ENCODE data around the gene NOD2.

The NOD2 gene

GRCh38 chr16:50692999-50693781 lies at the start of gene NOD2:
Gene NOD2 (plus strand): TSS chr16:50693606. CDS start chr16:50699496, 5,890 bp downstream.
- DNase-seq, result peak; percentile 34

DNA sequence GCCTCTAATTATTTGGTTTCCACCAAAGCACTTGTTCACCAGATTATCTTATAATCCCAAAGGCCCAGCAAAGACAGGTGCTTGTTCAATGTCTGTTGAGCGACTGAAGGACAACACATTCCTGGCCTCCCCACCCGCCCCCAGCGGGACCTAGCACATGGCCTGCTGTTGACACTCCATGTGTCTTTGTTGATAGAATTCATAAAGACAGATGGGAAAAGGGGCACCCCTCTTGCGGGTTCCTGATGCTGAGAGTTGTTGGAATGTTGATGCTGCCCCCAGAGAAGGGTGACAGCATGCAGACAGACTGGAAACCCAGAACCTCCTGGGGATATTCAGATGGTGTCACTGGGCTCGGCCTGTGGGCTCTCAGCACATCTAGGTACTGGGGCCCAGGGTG lies 49.2 kb upstream of the NOD2 start:
- no peak for DNase-seq

GRCh38 chr16:50644729-50645128 lies 48.7 kb upstream of the NOD2 start:
- peak; percentile 54 for DNase-seq

- no peak for DNase-seq
Observed at GRCh38 chr16:50645563-50646220, 47.7 kb upstream of the NOD2 start.

GRCh38 chr16:50646345-50646744 lies 47.1 kb upstream of the NOD2 start:
- DNase-seq, result no peak

DNA sequence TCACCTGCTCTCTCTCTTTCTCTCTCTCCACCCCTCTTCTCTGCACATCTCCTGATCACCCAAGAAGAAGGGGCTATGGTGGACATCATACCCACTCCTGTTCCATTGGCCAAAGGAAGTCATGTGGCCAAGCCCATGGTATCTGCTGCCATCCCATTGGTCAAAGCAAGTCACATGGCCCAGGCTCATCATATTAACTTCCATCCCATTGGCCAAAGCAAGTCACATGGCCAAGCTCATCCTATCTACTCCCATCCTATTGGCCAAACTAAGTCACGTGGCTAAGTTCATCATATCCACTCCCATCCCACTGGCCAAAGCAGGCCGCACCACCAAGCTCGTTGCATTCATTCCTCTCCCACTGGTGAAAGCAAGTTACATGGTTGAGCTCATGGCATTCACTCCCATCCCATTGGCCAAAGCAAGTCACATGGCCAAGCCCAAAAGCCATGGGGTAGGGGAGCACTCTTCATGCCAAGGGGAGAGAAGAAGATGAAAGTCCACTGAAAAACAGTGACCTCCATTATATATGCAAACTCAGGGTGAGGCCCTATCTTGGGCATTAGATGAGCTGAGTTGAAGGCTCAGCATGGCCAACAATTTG lies 41.5 kb upstream of the NOD2 start:
- no peak for DNase-seq

DNA sequence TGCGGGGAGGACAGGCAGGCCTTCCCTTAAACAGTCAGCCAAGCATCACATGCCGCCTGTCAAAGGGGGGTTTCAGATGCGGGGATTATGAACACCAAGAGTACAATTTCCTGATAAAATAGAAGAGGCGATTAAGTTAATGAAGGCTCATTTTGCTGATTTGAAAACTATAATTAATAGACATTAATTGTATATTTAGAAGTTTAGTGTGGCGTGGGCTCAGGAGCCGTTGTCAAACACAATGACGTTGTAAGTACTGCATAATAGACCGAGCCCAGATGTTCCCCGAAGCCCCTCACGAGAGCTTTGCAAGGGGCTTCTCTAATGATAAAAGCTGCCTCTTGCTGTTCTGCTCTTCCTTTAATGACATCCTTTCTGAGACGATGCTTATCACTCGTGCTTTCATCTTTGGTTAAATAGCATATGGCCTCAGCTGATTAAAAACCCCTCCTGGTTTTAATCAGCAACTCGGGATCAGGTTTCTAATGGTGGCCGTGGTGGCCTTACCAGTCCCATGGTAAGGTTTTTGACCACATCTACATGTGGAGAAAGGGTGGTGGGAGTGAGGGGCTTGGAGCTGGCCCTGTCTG lies 40.5 kb upstream of the NOD2 start:
- DNase-seq, result no peak

- no peak for DNase-seq
Observed at GRCh38 chr16:50653633-50654519, 39.5 kb upstream of the NOD2 start.

DNA sequence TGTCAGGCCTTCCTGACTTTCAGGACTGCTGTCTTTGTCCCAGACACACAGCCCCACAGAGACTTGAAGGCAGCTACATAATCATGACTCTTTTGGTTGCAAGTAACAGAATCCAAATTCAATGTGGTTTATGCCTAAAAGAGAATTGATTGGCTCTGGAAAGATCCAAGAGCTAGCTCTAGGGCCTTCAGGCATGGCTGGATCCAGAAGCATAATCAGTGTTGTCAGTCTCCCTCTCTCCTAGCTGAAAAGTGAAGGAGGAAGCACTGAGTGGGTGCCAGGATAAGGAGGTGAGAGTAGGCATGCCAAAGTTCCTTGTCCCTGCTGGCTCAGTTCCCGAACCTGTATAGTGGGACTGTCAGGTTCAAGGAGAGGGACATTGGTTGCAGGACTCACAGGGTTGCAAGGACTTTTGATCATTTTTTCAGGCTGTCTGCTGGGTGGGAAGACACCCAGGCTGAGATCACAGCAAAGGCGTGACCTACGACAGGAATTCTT lies 37.8 kb upstream of the NOD2 start:
- DNase-seq, result no peak

DNA sequence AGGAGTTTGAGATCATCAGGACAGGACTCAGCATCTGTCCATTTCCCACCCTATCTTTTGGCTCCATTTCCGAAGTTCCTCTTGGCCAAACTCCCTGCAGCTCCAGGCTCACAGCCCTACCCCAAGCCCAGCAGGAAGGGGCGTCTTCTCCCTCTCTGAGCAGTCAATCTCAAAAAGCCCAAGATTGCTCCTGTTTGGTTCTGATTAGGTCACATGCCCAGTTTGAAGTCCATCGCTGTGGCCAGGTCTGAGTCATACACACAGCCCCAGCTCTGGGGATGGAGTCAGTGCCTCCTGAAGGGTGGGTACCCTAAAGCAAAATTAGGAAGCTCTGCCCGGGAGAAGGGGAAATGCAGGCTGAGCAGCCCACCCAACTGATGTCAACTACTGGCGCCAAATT lies 36.2 kb upstream of the NOD2 start:
- DNase-seq, result no peak

DNA sequence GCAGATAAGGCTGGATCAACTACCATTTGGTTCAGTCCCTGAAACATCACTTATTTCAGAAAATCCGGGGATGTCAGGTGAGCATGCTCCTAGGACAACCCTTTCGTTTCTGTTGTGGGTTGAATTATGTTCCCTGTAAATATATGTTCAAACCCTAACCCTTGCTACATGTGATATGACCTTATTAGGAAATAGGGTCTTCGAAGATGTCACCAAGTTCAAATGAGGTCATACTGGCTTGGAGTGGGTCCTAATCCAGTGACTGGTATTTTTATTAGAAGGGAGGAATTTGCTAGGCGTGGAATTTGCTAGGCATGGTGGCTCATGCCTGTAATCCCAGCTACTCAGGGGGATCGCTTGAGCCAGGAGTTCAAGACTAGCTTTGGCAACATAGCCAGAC lies 33.6 kb upstream of the NOD2 start:
- no peak for DNase-seq

GRCh38 chr16:50662306-50662940 lies 31.0 kb upstream of the NOD2 start:
- no peak for DNase-seq

DNA sequence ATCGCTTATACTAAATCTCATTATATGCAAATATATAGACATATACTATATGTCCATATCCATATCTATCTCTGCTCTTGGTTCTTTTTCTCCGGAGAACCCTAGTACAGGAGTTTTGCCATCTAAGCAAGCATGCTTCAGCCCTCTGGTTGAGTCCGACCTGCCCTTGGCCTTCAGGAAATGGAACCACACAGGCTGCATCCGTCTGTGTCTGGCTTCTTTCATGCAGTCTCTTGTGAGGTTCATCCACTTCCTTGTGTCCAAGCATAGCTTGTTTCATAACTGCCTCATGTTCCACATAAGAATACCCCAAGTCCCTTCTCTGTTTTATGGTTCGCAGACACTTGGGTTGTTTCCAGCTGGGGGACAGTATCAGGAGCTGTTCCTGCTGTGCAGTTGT lies 29.1 kb upstream of the NOD2 start:
- no peak for DNase-seq

GRCh38 chr16:50665128-50665878 lies 28.1 kb upstream of the NOD2 start:
- peak; percentile 85 for DNase-seq

DNA sequence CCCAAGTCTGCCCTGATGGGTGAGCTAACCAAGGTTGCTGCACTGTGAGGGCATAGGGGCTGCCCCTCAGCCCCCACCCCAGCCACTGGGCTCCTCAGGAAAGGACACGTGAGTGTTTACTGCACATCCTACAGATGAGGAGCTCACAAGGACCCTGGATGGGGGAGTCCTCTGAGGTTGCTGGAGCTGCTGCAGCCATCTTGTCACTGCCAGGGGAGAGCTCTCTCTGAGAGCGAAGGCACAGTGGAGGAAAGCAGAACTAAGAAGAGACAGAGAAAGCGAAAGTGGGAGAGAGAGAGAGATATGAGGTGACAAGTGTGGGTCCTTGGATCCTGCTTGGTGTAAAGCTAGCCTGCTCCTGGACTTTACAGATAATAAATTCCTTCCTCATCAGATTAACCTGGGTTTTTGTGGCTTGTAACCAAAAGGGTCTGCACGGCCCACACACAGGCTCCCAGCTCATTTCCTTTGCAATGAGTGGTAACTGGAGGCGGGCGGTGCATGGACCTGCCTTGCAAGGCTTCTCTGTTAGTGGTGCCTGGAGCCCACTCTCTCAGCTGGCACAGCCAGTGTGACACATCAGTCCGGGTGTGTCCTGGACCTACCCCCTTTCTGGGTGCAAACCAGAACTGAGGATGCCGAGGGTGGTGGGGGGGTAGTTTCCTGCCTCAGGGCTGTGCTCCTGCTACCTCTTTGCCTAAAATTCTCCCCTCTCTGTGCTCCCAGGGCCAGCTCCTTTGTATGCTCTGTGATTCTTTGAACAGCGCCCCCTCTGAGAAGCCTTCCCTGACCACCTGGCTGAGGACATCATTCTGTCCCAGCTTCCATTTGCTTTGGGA lies 26.5 kb upstream of the NOD2 start:
- DNase-seq, result peak; percentile 59

DNA sequence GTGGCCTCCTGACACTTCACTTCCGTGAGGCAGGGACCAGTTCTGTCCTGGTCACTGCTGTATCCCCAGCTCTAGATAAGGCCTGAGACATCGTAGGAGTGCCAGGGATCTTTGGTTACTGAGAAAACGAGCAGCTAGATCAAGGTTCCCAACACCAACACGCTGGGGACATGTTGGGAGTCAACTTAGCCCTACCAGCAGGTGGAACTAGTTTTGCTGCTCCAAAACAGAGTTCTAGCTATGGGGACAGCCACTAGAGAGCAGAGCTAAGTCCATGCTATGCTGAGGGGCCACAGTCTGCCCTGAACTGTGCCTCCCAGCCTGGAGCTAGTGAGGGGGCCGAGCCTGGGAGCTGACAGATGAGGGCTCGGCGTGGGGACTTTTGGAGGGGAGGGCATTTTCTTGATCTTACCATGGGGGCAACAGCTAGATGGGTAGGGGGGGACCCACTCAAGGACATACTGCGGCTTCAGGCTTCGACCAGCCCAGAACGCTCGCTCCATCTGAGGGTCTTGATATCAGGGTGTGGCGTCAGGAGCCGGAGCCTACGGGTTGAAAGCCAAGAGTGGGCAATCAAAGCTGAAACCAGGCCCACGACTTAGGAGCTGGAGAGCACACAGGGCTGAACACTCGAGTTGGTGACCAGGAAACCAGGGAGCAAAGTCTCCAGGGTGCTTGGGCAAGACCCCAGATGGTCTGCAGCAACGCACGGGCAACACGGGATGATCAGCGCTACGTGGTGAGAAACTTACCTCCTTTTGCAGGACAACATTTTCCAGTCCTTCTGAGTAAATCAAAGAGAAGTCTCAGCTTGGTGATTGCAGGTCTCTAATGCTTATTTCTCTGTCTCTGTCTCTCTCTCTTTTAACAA lies 25.7 kb upstream of the NOD2 start:
- peak; percentile 29 for DNase-seq

- DNase-seq, result no peak
Observed at GRCh38 chr16:50668368-50669008, 24.9 kb upstream of the NOD2 start.

DNA sequence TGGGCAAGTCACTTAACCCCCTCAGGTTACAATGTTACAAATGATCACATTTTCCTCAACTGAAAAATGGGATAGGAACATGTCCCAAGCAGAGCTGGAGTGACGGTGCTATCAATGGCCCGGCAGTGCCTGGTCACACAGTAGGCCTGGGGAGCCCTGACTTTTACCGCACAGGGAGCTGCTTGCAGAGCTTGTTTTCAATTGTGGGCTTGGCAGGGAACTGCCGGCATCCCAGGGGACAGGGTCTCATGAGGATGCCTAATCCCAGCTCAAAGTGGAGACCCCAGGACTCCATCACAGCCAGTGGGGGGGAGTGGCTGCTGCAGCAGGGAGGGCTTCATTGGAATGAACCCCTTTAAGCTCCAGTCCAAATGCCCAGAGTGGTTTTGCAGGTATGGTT lies 23.7 kb upstream of the NOD2 start:
- DNase-seq, result no peak

DNA sequence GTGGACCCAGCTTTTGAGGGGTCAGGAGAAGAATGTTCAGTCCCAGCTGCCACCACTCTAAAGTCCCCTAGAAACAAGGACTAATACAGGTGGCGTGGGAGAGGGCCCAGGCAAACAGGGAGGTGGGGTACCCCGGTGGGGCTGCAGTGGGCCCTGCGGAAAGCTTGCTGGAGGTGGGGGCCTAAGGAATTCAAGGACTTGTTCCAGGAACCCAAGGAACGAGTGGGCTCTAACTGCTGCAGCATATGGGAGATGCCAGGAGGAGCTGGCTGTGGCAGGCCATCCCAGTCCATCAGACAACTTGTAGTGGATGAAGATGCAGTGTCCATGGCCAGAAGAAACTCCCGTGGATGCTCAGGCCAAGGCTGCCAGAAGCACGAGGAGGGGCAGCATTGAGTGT lies 22.9 kb upstream of the NOD2 start:
- DNase-seq, result no peak
